K562 (cell line): ENCODE results near the gene IL1RL1. TPM values are rescaled to one million over a fixed set of nuclear protein-coding genes. Genes with fewer than 3 reads are reported as not detected.

Source experiments
- ATAC-seq: fragments of 200-7000 bp; cut with Tn5 transposase; 3 replicates; pipeline ENCODE4 v1.9.1; 2020; ENCODE audit warnings: moderate library complexity
- BruUV-seq: library from RNA; stranded (reverse); fragments of 400-500 nt; replicated peaks from 2 replicates; lab custom pipeline; 2021; lab: Mats Ljungman, UMichigan
- CTCF ChIA-PET: fragments of 300-600 bp; formaldehyde crosslinking; extraction: SDS; loops from one replicate; lab custom pipeline; 2021; ENCODE audit warnings: low intra/inter-chr PET ratio; lab: Yijun Ruan, JAX
- POLR2A ChIA-PET: fragments of 300-600, 350-650 bp; sonication (Branson Sonifier 250); formaldehyde crosslinking; extraction: SDS; loops from one replicate; lab custom pipeline; 2021; ENCODE audit warnings: antibody characterized with exemption, inconsistent platforms; lab: Yijun Ruan, JAX
- DNase-seq, 4 experiments: peaks; one replicate each; pipeline versions ENCODE4 v3.0.0 to v3.0.0-alpha.2; 2011 to 2018; ENCODE audit warnings: low spot score in 3 of 4, mixed read lengths in 3 of 4; ENCODE audit errors: extremely low read depth in 1 of 4
- FAIRE-seq: peaks from 2 replicates; lab custom pipeline; 2011; peaks lifted over from hg19 to GRCh38; lab: Jason Lieb, UNC
- H2AFZ ChIP-seq: 2 replicates; pipeline ENCODE4 v1.6.0; 2011; ENCODE audit warnings: low read depth, low read length, control low read depth, inconsistent platforms
- H3K27ac ChIP-seq: fragments of 200-600 bp; 3 replicates; pipeline ENCODE4 v1.8.0; 2011; ENCODE audit warnings: low read depth, mild to moderate bottlenecking, control low read depth, inconsistent platforms, low read length, moderate library complexity, mixed read lengths; ENCODE audit errors: extremely low read depth
- H3K27me3 ChIP-seq, 2 experiments: fragments of 300-600 bp in 1 of 2; 2 replicates in 1 of 2; 3 replicates in 1 of 2; pipeline versions ENCODE4 v1.6.0 to v1.8.0; 2011; ENCODE audit warnings: inconsistent platforms in 2 of 2, low read length in 2 of 2, mild to moderate bottlenecking in 1 of 2, mixed read lengths in 1 of 2, moderate library complexity in 1 of 2; ENCODE audit not compliant: control insufficient read depth in 2 of 2, insufficient read depth in 2 of 2
- H3K36me3 ChIP-seq: fragments of 300-600 bp; 3 replicates; pipeline ENCODE4 v1.8.0; 2011; ENCODE audit warnings: mild to moderate bottlenecking, low read length, inconsistent platforms; ENCODE audit not compliant: control insufficient read depth, insufficient read depth
- H3K4me1 ChIP-seq, 2 experiments: fragments of 200-600 bp in 1 of 2; replicated peaks in 1 of 2; 2 replicates in 1 of 2; 3 replicates in 1 of 2; pipeline versions ENCODE4 v1.5.1 to v1.8.0; 2011; ENCODE audit warnings: inconsistent platforms in 2 of 2, low read length in 2 of 2, mild to moderate bottlenecking in 1 of 2, mixed read lengths in 1 of 2, moderate library complexity in 1 of 2; ENCODE audit not compliant: control insufficient read depth in 2 of 2, insufficient read depth in 2 of 2
- H3K4me2 ChIP-seq: 2 replicates; pipeline ENCODE4 v1.6.1; 2011; ENCODE audit warnings: low read length, control low read depth, inconsistent platforms, mixed read lengths; ENCODE audit not compliant: insufficient read depth
- H3K4me3 ChIP-seq: fragments of 200-600 bp; sonication (generic), shearing (Covaris generic); 2 replicates; pipeline ENCODE4 v1.5.1; 2016; ENCODE audit warnings: control low read depth, inconsistent platforms
- H3K79me2 ChIP-seq: fragments of 200-600 bp; 3 replicates; pipeline ENCODE4 v1.8.0; 2011; ENCODE audit warnings: low read length, inconsistent platforms; ENCODE audit not compliant: control insufficient read depth, insufficient read depth
- H3K9ac ChIP-seq, 2 experiments: 2 replicates each; pipeline versions ENCODE4 v1.6.0 to v1.6.1; 2011; ENCODE audit warnings: low read depth in 2 of 2, low read length in 2 of 2, control low read depth in 1 of 2, inconsistent platforms in 1 of 2, mild to moderate bottlenecking in 1 of 2, mixed read lengths in 1 of 2; ENCODE audit not compliant: insufficient read depth in 1 of 2
- H3K9me1 ChIP-seq: one replicate; pipeline ENCODE4 v1.6.0; 2011; ENCODE audit warnings: inconsistent platforms, mild to moderate bottlenecking, low read length, moderate library complexity; ENCODE audit not compliant: control insufficient read depth, insufficient read depth
- H3K9me3 ChIP-seq: replicated peaks from 2 replicates; pipeline ENCODE4 v1.5.1; 2011; ENCODE audit warnings: low read depth, low read length, inconsistent platforms; ENCODE audit not compliant: control insufficient read depth, insufficient read depth
- H4K20me1 ChIP-seq: replicated peaks from 2 replicates; pipeline ENCODE4 v1.6.1; 2011; ENCODE audit warnings: low read length, inconsistent platforms, mixed read lengths; ENCODE audit not compliant: control insufficient read depth, insufficient read depth
- GTF2E2 ChIP-seq: fragments of 200-800 bp; sonication (Bioruptor generic); IDR thresholded peaks from 2 replicates; pipeline ENCODE4 v1.6.1; 2016; ENCODE audit warnings: missing genetic modification characterization, missing compliant biosample characterization
- MTA2 ChIP-seq: fragments of 450-650 bp; IDR thresholded peaks from 2 replicates; pipeline ENCODE4 v1.6.1; 2016; ENCODE audit warnings: low read depth
- NFIX ChIP-seq: fragments of 250-450 bp; sonication (Bioruptor Pico); IDR thresholded peaks from 2 replicates; pipeline ENCODE4 v1.4.0; 2020; ENCODE audit warnings: low read depth, mild to moderate bottlenecking, moderate library complexity
- PRMT5 ChIP-seq: sonication (generic); formaldehyde crosslinking; IDR thresholded peaks from 2 replicates; pipeline ENCODE4 v1.5.0; 2020; ENCODE audit warnings: missing genetic modification reagents
- SMARCA5 ChIP-seq: fragments of 450-650 bp; IDR thresholded peaks from 2 replicates; pipeline ENCODE4 v1.6.1; 2016
- TARDBP ChIP-seq: fragments of 450-650 bp; IDR thresholded peaks from 2 replicates; pipeline ENCODE4 v1.6.1; 2016
- ZNF778 ChIP-seq: fragments of 450-650 bp; formaldehyde crosslinking; IDR thresholded peaks from 2 replicates; pipeline ENCODE4 v1.4.0; 2020; ENCODE audit warnings: mild to moderate bottlenecking, moderate library complexity
- WGBS: fragments of 100-300 bp; shearing (Covaris generic); methylation state at CpG from one replicate; pipeline ENCODE4 v1.1.6; 2016; ENCODE audit warnings: low coverage, mixed read lengths; ENCODE audit not compliant: insufficient coverage; ENCODE audit errors: missing lambda C conversion rate; 5-methylcytosine and 5-hydroxymethylcytosine counted together
- in situ Hi-C: fragments of 300-500 bp; cut with MboI; formaldehyde crosslinking; loops from 4 replicates; pipeline ENCODE4 v1.15.0; 2018; ENCODE audit warnings: inconsistent platforms, mixed read lengths
- intact Hi-C: fragments of 100-400 bp; cut with micrococcal nuclease; formaldehyde crosslinking; loops from 2 replicates; pipeline ENCODE4 v1.14.2; 2022
- polyA plus RNA-seq, 8 experiments: library from polyadenylated mRNA; depleted of rRNA in 4 of 8; stranded (reverse) in 5 of 8; unstranded in 3 of 8; fragments of >200 nt; fragmentation: Nextera tagmentation in 2 of 8; fragmentation: Illumina TruSeq in 1 of 8; extraction: Ambion mirVana in 2 of 8; extraction: Trizol in 1 of 8; gene quantifications; 2 replicates each; pipeline versions ENCODE4 v1.2.1 to v1.2.3, GENCODE V29; 2011 to 2014; ENCODE audit warnings: inconsistent platforms in 1 of 8, missing spikeins in 1 of 8
- total RNA-seq, 7 experiments: library from RNA; depleted of rRNA in 6 of 7; stranded (reverse); fragments of >200 nt in 6 of 7; fragmentation: Illumina TruSeq in 2 of 7; extraction: Trizol in 2 of 7; gene quantifications; 2 replicates each; pipeline versions ENCODE4 v1.2.1 to v1.2.3, GENCODE V29; 2011 to 2021; ENCODE audit warnings: low replicate concordance in 1 of 7
- TF ChIP-seq, protein P1 (sequence below): IDR thresholded peaks from 3 replicates; pipeline ENCODE4 v1.6.1; 2011; ENCODE audit warnings: borderline replicate concordance, mild to moderate bottlenecking, moderate library complexity; ENCODE audit not compliant: insufficient read length; ENCODE audit errors: extremely low read depth
- TF ChIP-seq, protein P2 (sequence below), 2 experiments: IDR thresholded peaks; 2 replicates each; pipeline ENCODE4 v1.6.1; 2012; ENCODE audit warnings: improper control_type of control experiment in 2 of 2, low read depth in 2 of 2, low read length in 2 of 2, borderline replicate concordance in 1 of 2

IL1RL1 gene
- total and polyA plus RNA-seq, 9 of the 15 experiments (the other 6 are each of a cell fraction or from before 2014, with no cell fraction given), result 0.06 to 3.3 (median 0.59) TPM

DNA sequence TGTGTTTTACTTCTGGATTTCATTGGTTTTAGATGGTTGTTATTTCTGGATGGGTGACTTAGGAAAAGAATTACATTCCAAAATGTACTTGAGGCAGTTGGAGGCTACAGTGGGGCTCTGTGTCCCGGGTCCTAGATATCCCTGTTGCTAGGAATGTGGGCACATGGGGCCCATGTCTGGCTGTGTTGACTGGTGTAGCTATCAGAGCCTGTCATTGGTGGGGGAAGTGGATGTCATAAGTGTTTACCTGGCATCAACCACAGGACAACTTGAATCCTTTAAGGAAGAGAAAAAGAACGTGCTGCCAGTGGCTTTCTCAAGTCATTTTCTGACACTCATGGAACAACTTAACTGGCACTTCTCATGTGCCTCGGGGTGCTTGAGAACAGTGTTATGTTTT, 74.6 kb downstream of the IL1RL1 start:
- FAIRE-seq (no peak), ATAC-seq (no peak), DNase-seq (no peak)
- Histone ChIP-seq H3K4me2 (no peak overlapping the region), H3K9ac (no peak overlapping the region), H4K20me1 (no peaks in the 10 kb centered on the region; the same call in 1 of the 2 replicates), H3K9me3 (no peaks in the 10 kb centered on the region; the same call in 1 of the 2 replicates), H3K4me1 (peaks cover 0 to under 1% of the 10 kb centered on the region in 2 experiments; a peak in 1 of 5 replicates), H3K79me2 (no peaks in the 10 kb centered on the region), H3K4me3 (no peak overlapping the region), H3K27me3 (no peaks in the 10 kb centered on the region), H3K9me1 (no peaks in the 10 kb centered on the region), H2AFZ (0 out of 2 replicates have a peak overlapping the region, but pooled peaks have one; percentile 8), H3K36me3 (no peaks in the 10 kb centered on the region), H3K27ac (no peak overlapping the region)
- TF ChIP-seq MTA2, result no peak
- no peak for TF ChIP-seq TARDBP
- TF ChIP-seq, protein P1, sequence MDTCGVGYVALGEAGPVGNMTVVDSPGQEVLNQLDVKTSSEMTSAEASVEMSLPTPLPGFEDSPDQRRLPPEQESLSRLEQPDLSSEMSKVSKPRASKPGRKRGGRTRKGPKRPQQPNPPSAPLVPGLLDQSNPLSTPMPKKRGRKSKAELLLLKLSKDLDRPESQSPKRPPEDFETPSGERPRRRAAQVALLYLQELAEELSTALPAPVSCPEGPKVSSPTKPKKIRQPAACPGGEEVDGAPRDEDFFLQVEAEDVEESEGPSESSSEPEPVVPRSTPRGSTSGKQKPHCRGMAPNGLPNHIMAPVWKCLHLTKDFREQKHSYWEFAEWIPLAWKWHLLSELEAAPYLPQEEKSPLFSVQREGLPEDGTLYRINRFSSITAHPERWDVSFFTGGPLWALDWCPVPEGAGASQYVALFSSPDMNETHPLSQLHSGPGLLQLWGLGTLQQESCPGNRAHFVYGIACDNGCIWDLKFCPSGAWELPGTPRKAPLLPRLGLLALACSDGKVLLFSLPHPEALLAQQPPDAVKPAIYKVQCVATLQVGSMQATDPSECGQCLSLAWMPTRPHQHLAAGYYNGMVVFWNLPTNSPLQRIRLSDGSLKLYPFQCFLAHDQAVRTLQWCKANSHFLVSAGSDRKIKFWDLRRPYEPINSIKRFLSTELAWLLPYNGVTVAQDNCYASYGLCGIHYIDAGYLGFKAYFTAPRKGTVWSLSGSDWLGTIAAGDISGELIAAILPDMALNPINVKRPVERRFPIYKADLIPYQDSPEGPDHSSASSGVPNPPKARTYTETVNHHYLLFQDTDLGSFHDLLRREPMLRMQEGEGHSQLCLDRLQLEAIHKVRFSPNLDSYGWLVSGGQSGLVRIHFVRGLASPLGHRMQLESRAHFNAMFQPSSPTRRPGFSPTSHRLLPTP, result no peak
- no peak for TF ChIP-seq ZNF778 (CRISPR knock-in tag)
- TF ChIP-seq, protein P2, sequence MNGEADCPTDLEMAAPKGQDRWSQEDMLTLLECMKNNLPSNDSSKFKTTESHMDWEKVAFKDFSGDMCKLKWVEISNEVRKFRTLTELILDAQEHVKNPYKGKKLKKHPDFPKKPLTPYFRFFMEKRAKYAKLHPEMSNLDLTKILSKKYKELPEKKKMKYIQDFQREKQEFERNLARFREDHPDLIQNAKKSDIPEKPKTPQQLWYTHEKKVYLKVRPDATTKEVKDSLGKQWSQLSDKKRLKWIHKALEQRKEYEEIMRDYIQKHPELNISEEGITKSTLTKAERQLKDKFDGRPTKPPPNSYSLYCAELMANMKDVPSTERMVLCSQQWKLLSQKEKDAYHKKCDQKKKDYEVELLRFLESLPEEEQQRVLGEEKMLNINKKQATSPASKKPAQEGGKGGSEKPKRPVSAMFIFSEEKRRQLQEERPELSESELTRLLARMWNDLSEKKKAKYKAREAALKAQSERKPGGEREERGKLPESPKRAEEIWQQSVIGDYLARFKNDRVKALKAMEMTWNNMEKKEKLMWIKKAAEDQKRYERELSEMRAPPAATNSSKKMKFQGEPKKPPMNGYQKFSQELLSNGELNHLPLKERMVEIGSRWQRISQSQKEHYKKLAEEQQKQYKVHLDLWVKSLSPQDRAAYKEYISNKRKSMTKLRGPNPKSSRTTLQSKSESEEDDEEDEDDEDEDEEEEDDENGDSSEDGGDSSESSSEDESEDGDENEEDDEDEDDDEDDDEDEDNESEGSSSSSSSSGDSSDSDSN (IDR thresholded peaks at IDR 0.05; ENCODE audit: borderline replicate concordance in 1 of 2, low read depth in 2 of 2, low read length in 2 of 2), result no peak
- TF ChIP-seq PRMT5 (CRISPR knock-in tag), result no peak
- no peak for TF ChIP-seq NFIX (CRISPR knock-in tag)
- TF ChIP-seq SMARCA5, result no peak
- TF ChIP-seq GTF2E2 (tag), result no peak
- WGBS, result 19% methylated on average over 3 of the region's 3 CpGs
- CTCF ChIA-PET, result no interaction called here
- intact Hi-C loops (no loop called here), in situ Hi-C loops (no loop called here)
- no TSS peak for BruUV-seq
- POLR2A ChIA-PET, result no interaction called here
